Spinal cord (tissue), 10 donors: ENCODE measurements around the gene PHLDB3. TPM values are rescaled to one million over a fixed set of nuclear protein-coding genes. Genes with fewer than 3 reads are reported as not detected.

Source experiments
- DNase-seq, 6 donors: peaks; one replicate each; pipeline versions ENCODE4 v3.0.0 to v3.0.0-alpha.2; 2013 to 2015; ENCODE audit warnings: low spot score in 6 of 6, low read depth in 4 of 6
- H3K27ac ChIP-seq: one replicate; pipeline ENCODE4 v1.5.1; 2013; ENCODE audit warnings: low read depth, low read length, control low read depth
- H3K27me3 ChIP-seq: one replicate; pipeline ENCODE4 v1.6.1; 2013; ENCODE audit warnings: low read length; ENCODE audit not compliant: control insufficient read depth, insufficient read depth
- H3K36me3 ChIP-seq: one replicate; pipeline ENCODE4 v1.6.1; 2013; ENCODE audit warnings: low read length; ENCODE audit not compliant: control insufficient read depth, insufficient read depth
- H3K4me1 ChIP-seq: one replicate; pipeline ENCODE4 v1.6.1; 2013; ENCODE audit warnings: low read length; ENCODE audit not compliant: control insufficient read depth, insufficient read depth
- H3K4me3 ChIP-seq: one replicate; pipeline ENCODE4 v1.5.1; 2013; ENCODE audit warnings: low read depth, low read length, control low read depth
- H3K9me3 ChIP-seq: one replicate; pipeline ENCODE4 v1.6.1; 2013; ENCODE audit warnings: low read length; ENCODE audit not compliant: control insufficient read depth, insufficient read depth
- WGBS: methylation state at CpG from one replicate; pipeline ENCODE4 v1.1.5; 2013; ENCODE audit warnings: missing lambda C conversion rate; ENCODE audit not compliant: insufficient coverage; 5-methylcytosine and 5-hydroxymethylcytosine counted together
- polyA plus RNA-seq, 2 donors: library from polyadenylated mRNA; unstranded; fragments of 120-200 nt; gene quantifications; one replicate each; pipeline ENCODE4 v1.2.1, GENCODE V29; 2013; ENCODE audit not compliant: insufficient read length in 2 of 2
- total RNA-seq, 2 donors: library from RNA; depleted of rRNA in 1 of 2; stranded (reverse); fragments of 120-200 nt in 1 of 2; fragments of >200 nt in 1 of 2; gene quantifications; one replicate each; pipeline versions ENCODE4 v1.2.3 to v1.2.4, GENCODE V29; 2013 to 2014
- donor health status: healthy.

Gene PHLDB3
- total and polyA plus RNA-seq, 4 donors: 6.0 to 13.1 (median 10.4) TPM

DNA sequence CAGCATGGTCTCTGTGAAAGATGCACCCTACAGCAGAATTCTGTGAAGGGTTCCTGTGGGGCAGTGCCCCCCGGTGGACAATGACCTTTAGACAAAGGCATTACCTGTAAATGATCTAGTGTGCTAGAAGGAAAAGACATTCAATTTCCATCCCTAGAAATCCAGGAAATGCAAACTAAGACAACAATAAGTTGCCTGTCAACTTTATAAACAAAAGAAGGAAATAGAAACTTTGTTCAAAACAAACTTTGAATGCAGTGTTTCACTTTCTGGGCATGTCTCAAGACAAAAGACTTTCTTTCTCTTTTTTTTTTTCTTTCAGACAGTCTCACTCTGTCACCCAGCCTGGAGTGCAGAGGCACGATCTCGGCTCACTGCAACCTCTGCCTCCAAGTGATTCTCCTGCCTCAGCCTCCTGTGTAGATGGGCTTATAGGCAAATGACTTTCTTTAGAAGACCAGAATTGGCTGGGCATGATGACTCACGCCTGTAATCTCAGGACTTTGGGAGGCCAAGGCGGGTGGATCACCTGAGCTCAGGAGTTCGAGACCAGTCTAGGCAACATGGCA, 74.3 kb downstream of the PHLDB3 start:
- H3K36me3 ChIP-seq: no peaks in the 10 kb centered on the region
- no peak overlapping the region for H3K27ac ChIP-seq
- WGBS: 42% methylated on average over 4 of the region's 6 CpGs
- no peak overlapping the region for H3K4me3 ChIP-seq
- no peaks in the 10 kb centered on the region for H3K9me3 ChIP-seq
- no peak for DNase-seq
- no peaks in the 10 kb centered on the region for H3K27me3 ChIP-seq
- no peaks in the 10 kb centered on the region for H3K4me1 ChIP-seq

DNA sequence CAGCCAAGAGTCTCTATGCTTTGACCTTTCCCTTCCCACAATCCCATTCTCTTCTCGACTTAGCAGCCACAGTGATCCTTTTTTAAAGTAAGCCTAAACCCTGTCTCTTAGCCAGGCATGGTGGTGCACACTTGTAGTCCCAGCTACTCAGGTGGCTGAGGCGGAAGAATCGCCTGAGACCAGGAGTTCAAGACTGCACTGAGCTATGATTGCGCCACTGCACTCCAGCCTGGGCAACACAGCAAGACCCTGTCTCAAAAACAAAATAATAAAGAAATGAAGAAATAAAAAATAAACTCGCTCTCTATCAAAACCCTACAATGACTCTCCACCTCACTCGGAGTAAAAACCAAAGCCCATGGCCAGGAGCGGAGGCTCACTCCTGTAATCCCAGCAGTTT, 75.2 kb downstream of the PHLDB3 start:
- Histone ChIP-seq H3K36me3 (no peaks in the 10 kb centered on the region), H3K4me3 (no peak overlapping the region), H3K4me1 (no peaks in the 10 kb centered on the region), H3K27ac (no peak overlapping the region), H3K9me3 (no peaks in the 10 kb centered on the region), H3K27me3 (no peaks in the 10 kb centered on the region)
- 61% methylated on average over 3 of the region's 7 CpGs for WGBS
- no peak for DNase-seq

DNA sequence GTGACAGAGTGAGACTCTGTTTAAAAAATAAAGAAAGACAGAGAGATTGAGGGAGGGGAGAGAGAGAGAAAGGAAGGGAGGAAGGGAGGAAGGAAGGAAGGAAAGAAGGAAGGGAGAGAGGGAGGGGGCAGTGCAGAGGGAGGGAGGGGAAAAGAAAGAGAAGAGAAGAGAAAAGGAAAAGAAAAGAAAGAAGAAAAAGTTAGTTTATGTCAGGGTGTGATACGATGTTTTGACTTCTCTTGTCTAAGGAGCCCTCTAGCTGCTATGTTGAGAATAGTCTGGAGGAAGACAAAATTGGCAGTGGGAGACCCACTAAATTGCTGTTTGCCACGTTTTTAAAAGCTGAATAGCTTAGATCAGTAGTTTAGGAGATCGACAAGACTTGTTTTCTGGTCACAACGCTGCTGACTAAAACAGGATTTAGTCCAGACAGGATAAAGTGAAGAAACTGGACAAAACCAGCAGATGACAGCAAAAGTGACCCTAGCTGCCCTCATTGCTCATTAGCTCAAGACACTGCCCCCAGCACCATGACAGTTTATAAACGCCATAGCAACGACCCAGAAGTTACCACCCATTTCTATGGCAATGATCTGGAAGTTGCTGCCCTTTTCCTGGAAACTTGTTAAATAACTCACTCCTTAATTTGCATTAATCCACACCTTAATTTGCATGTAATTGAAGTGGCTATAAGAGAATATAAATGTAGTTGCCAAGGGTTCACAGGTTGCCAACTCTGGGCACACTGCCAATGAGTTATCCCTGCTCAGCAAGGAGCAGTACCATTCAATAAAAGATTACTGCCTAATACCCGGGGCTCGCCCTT, 78.8 kb downstream of the PHLDB3 start:
- Histone ChIP-seq H3K27ac (no peak overlapping the region), H3K4me1 (no peaks in the 10 kb centered on the region), H3K4me3 (no peak overlapping the region), H3K9me3 (no peaks in the 10 kb centered on the region), H3K27me3 (no peaks in the 10 kb centered on the region), H3K36me3 (no peaks in the 10 kb centered on the region)
- 10% methylated on average over 4 of the region's 8 CpGs for WGBS
- peak in 3 of 6 donors; percentile 28 to 75 (median 71) for DNase-seq

Other genes with a start within 250 kb of the PHLDB3 start
- gene PSG9, start 235.2 kb downstream of the PHLDB3 start, total RNA-seq: under 1 TPM in 1 of 2 donors, not detected in 1; 0.44 TPM
- gene PSG9, start 235.2 kb downstream of the PHLDB3 start, polyA plus RNA-seq: under 1 TPM; 0.12 to 0.67 TPM
- gene CD177, start 151.1 kb downstream of the PHLDB3 start, total RNA-seq: 10 to 100 TPM in 1 of 2 donors, 1 to 10 TPM in 1; 4.8 to 24.1 TPM
- 1 to 10 TPM in 1 of 2 donors, not detected in 1; 2.5 TPM for gene CD177, start 151.1 kb downstream of the PHLDB3 start, polyA plus RNA-seq
- not detected for gene TEX101, start 89.9 kb downstream of the PHLDB3 start, total RNA-seq
- under 1 TPM in 1 of 2 donors, not detected in 1; 0.18 TPM for gene TEX101, start 89.9 kb downstream of the PHLDB3 start, polyA plus RNA-seq
- gene LYPD3, start 39.1 kb downstream of the PHLDB3 start, total RNA-seq: 1 to 10 TPM in 1 of 2 donors, under 1 TPM in 1; 0.20 to 1.2 TPM
- 1 to 10 TPM; 1.3 to 2.1 TPM for gene LYPD3, start 39.1 kb downstream of the PHLDB3 start, polyA plus RNA-seq
- gene ETHE1, start 22.5 kb upstream of the PHLDB3 start, total RNA-seq: 10 to 100 TPM; 22.5 to 30.4 TPM
- gene ETHE1, start 22.5 kb upstream of the PHLDB3 start, polyA plus RNA-seq: 10 to 100 TPM; 22.2 to 27.2 TPM
- under 1 TPM; 0.40 to 0.94 TPM for gene ZNF575, start 28.4 kb upstream of the PHLDB3 start, total RNA-seq
- 10 to 100 TPM in 1 of 2 donors, 1 to 10 TPM in 1; 6.4 to 11.2 TPM for gene ZNF575, start 28.4 kb upstream of the PHLDB3 start, polyA plus RNA-seq
- gene XRCC1, start 70.8 kb upstream of the PHLDB3 start, total RNA-seq: 10 to 100 TPM; 10.4 to 44.5 TPM
- 10 to 100 TPM; 49.4 to 53.2 TPM for gene XRCC1, start 70.8 kb upstream of the PHLDB3 start, polyA plus RNA-seq
- gene PINLYP, start 71.1 kb upstream of the PHLDB3 start, total RNA-seq: 10 to 100 TPM in 1 of 2 donors, 1 to 10 TPM in 1; 3.4 to 13.7 TPM
- 10 to 100 TPM; 12.9 to 21.6 TPM for gene PINLYP, start 71.1 kb upstream of the PHLDB3 start, polyA plus RNA-seq
- 10 to 100 TPM; 25.2 to 60.9 TPM for gene IRGQ, start 91.4 kb upstream of the PHLDB3 start, total RNA-seq
- 10 to 100 TPM; 40.9 to 50.9 TPM for gene IRGQ, start 91.4 kb upstream of the PHLDB3 start, polyA plus RNA-seq
- 10 to 100 TPM in 1 of 2 donors, 1 to 10 TPM in 1; 8.0 to 12.1 TPM for gene ZNF576, start 91.8 kb upstream of the PHLDB3 start, total RNA-seq
- gene ZNF576, start 91.8 kb upstream of the PHLDB3 start, polyA plus RNA-seq: 10 to 100 TPM; 18.4 to 18.8 TPM
- under 1 TPM; 0.10 to 0.22 TPM for gene SRRM5, start 107.3 kb upstream of the PHLDB3 start, total RNA-seq
- 1 to 10 TPM; 1.2 to 2.5 TPM for gene SRRM5, start 107.3 kb upstream of the PHLDB3 start, polyA plus RNA-seq
- 100 to 1,000 TPM in 1 of 2 donors, 10 to 100 TPM in 1; 66.1 to 123 TPM for gene ZNF428, start 114.9 kb upstream of the PHLDB3 start, total RNA-seq
- 100 to 1,000 TPM; 290 to 305 TPM for gene ZNF428, start 114.9 kb upstream of the PHLDB3 start, polyA plus RNA-seq
- gene CADM4, start 135.1 kb upstream of the PHLDB3 start, total RNA-seq: 10 to 100 TPM; 92.3 to 99.3 TPM
- gene CADM4, start 135.1 kb upstream of the PHLDB3 start, polyA plus RNA-seq: 100 to 1,000 TPM; 313 to 325 TPM
- 1 to 10 TPM; 6.9 to 9.0 TPM for gene PLAUR, start 165.4 kb upstream of the PHLDB3 start, total RNA-seq
- gene PLAUR, start 165.4 kb upstream of the PHLDB3 start, polyA plus RNA-seq: 1 to 10 TPM; 5.7 to 7.4 TPM
- gene IRGC, start 211.3 kb upstream of the PHLDB3 start, total RNA-seq: not detected
- gene IRGC, start 211.3 kb upstream of the PHLDB3 start, polyA plus RNA-seq: not detected